Fibroblast of the conjunctiva (primary cell): Measurements from ENCODE around the gene MEFV.
"Not testable (repeated sequence)": the region's sequence is repeated elsewhere in the genome, so short reads cannot be mapped to it uniquely, and the experiment has no call there.

Experiments
- DNase-seq: peaks from one replicate; pipeline ENCODE4 v3.0.0-alpha.2; 2010; ENCODE audit warnings: low read depth

MEFV gene

GRCh38 chr16:3215601-3216262, 40.7 kb downstream of the MEFV start:
- DNase-seq = no peak

- no peak for DNase-seq
Observed at GRCh38 chr16:3214904-3215600, 41.4 kb downstream of the MEFV start.

DNA sequence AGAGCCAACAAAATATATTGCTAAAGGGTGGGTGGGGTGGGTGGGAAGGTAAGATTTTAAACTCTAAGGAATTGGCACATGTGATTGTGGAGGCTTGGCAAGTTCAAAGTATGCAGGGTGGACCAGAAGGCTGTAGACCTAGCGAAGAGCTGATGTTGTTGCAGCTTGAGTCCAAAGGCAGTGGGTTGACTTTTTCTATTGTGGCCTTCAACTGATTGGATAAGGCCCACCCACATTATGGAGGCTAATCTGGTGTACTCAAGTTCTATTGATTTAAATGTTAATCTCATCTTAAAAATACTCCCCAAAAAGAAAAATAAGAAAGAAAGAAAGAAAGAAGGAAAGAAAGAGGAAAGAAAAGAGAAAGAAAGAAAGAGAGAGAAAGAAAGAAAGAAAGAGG, 43.9 kb downstream of the MEFV start:
- no peak for DNase-seq

DNA sequence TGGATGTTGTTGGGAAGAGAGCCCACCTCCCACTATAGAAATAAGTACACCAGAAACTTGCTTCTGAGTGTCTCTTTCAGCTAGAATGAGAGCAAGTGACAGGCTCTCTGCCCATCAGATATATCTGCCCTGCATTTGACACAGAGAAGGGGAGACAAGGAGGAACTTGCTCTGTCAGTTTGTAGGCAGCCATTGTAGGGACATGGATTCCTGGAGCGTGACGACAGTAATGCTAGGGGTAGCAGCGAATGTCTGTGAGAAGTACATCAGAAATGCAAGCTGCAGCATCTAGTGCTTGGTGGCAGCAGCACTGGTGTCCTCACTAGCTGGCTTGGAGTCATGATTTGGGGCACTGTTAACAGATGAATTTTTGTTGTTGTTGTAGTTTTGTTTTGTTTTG, 44.4 kb downstream of the MEFV start:
- no peak for DNase-seq

- DNase-seq = no peak
Observed at GRCh38 chr16:3207086-3207953, 49.1 kb downstream of the MEFV start.

DNA sequence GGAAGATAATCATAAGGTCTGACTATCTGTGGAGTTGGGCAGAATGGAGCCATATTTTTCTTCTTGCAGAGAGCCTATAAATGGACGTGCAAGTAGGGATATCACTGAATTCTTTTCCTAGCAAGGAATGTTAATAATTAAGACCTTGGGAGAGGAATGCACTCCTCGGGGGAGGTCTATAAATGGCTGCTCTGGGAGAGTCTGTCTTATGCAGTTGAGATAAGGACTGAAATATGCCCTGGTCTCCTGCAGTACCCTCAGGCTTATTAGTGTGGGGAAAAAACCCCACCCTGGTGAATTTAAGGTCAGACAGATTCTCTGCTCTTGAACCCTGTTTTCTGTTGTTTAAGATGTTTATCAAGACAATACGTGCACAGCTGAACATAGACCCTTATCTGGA, 50.5 kb downstream of the MEFV start:
- DNase-seq = not testable (repeated sequence)

GRCh38 chr16:3202903-3203539, 53.4 kb downstream of the MEFV start:
- no peak for DNase-seq

DNA sequence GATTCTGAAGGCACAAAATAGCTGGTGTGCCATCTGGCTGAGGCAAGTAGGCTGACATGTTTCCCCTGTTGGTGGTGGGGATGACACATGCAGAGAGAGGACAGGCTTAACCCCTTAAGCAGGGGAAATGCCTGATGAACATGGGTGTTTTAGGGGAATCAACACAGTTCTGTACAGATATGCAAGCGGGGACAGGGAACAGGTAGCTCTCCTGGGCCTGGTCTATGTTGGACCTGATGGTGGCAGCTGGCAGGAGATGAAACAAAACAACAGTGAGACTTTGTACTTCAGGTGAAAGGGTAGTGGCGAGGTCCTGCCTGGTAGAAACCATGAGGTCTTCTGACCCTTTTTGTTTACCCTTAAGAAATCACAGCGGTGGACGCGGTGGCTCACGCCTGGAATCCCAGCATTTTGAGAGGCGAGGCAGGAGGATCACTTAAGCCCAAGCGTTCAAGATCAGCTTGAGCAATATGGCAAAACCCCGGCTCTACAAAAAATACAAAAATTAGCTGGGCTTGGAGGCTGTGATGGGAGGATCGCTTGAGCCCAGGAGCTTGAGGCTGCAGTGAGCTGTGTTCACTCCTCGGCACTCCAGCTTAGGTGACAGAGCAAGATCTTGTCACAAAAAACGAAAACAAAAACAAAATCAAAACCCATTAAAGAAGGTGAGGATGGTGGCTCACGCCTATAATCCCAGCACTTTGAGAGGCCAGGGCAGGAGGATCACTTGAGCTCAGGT, 57.9 kb downstream of the MEFV start:
- no peak for DNase-seq

DNA sequence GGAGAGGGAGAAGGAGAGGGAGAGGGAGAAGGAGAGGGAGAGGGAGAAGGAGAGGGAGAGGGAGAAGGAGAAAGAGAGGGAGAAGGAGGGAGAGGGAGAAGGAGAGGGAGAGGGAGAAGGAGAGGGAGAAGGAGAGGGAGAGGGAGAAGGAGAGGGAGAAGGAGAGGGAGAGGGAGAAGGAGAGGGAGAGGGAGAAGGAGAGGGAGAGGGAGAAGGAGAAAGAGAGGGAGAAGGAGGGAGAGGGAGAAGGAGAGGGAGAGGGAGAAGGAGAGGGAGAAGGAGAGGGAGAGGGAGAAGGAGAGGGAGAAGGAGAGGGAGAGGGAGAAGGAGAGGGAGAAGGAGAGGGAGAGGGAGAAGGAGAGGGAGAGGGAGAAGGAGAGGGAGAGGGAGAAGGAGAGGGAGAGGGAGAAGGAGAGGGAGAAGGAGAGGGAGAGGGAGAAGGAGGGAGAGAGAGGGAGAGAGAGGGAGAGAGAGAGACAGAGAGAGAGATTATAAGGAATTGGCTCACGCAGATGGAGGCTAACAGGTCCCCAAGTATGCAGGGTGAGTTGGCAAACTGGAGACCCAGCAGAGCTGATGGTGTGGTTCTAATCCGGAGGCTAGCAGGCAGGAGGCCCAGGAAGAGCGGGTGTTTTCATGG, 58.6 kb downstream of the MEFV start:
- not testable (repeated sequence) for DNase-seq

DNA sequence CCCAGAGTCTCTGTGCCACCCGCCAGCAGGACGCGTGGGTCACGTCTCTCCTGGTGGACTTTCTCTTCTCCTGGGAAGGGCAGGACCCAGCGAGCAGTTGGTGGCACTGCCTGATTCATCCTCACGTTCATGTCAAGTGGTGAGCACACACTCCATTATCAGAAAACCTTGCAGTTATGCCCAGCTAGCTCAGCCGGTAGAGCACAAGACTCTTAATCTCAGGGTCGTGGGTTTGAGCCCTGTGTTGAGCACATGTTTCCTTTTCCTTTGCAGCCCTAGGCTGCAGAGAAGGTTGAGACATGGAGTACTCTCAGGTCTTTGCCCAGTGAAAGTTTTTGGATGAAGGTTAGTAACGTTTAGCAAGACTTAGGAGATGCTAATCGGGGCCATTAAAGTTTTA, 60.5 kb downstream of the MEFV start:
- DNase-seq = no peak

GRCh38 chr16:3194792-3195191, 61.6 kb downstream of the MEFV start:
- no peak for DNase-seq

DNA sequence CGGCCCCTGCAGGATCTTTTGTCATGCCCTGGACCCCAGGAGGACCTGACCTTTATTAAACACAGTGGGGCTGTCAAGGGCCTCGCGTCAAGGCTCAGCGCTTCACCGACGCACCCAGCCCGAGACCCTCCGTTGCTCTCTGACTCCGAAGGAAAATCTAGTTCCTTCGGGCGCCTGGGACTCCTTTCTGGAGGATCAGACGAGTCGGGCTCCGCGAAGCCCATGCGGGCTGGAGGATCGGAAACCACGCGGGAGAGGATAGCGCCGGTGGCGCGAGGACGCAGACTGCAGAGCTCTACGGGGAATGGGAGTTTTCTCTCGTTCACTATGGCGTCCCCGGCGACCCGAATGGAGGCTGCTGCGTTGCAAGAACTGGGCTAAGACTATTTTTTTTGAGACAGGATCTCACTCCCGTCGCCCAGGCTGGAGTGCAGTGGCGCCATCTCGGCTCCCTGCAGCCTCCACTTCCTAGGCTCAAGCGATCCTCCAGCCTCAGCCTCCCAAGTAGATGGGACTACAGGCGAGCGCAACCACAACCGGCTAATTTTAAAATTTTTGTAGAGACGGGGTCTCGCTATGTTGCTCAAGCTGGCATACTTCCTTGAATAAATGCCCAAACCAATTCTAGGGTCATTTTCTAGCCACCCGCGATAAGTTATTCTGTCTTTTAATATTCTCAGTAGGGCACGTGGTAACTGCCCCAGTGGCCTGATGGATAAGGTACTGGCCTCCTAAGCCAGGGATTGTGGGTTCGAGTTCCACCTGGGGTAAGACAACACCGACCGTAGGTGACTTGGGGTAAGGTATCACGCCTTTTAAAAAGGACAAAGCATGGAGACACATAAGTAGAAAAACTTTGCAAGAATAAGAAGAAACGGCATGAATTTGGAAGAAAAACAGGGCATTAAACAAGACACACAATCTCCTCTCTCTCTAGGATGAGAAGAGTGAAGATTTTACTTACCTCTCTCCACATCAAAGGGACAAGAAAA, 62.9 kb downstream of the MEFV start:
- DNase-seq = no peak

DNA sequence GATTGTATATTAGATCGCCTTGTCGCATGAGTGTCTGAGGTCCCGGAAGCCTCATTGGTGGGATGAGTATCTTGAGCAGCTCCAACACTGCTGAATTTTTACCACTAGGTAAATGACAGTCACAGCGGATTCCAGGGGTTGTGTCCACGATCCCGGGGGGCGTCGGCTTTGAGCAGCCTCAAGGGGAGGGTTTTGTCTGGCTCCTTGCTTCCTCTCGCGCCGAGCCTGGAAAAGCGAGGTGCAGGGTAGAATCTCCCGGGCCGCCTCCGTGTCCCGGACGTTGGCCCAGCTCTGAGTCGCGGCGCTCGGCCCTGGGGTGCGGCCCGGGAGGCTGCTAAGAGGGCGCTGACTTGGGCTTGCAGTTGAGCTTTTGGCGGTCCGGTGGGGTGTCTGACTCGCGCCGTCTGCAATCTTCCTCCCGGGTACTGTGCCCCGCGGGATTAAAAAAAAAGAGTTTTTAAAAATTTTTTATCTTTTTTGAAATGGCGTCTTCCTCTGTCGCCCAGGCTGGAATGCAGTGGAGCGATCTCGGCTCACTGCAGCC, 63.9 kb downstream of the MEFV start:
- no peak for DNase-seq
